Measurements from ENCODE around the gene SASH1. TPM values are rescaled to one million over a fixed set of nuclear protein-coding genes. Genes with fewer than 3 reads are reported as not detected.

SASH1 gene
- total RNA-seq, 1 experiment from 2014 or later: 11.7 TPM

- TF ChIP-seq MAX (IDR thresholded peaks at IDR 0.05) (no peak), POLR2AphosphoS5 (IDR thresholded peaks at IDR 0.05; ENCODE audit: low read depth, low read length) (no peak), EZH2 (IDR thresholded peaks at IDR 0.05) (no peak), REST (IDR thresholded peaks at IDR 0.05; ENCODE audit: low read depth) (no peak), ZNF274 (IDR thresholded peaks at IDR 0.05; ENCODE audit: low read depth, low read length) (no peak), SIN3A (IDR thresholded peaks at IDR 0.05; ENCODE audit: low read depth) (no peak), ELF1 (IDR thresholded peaks at IDR 0.05; ENCODE audit: borderline replicate concordance, low read depth) (no peak), EGR1 (IDR thresholded peaks at IDR 0.05; ENCODE audit: low read depth) (no peak), ZFX (IDR thresholded peaks at IDR 0.05) (no peak), TCF7L2 (IDR thresholded peaks at IDR 0.05; ENCODE audit: borderline replicate concordance, extremely low read depth, insufficient read depth, insufficient read length) (no peak), EZH2phosphoT487 (IDR thresholded peaks at IDR 0.05; ENCODE audit: borderline replicate concordance) (no peak), CTCF (IDR thresholded peaks at IDR 0.05 in 2 of 3, conservative IDR thresholded peaks at IDR 0.05 in 1 of 3; ENCODE audit: borderline replicate concordance in 1 of 3, insufficient read depth in 1 of 3, low read depth in 2 of 3, low read length in 2 of 3) (no peak), YY1 (IDR thresholded peaks at IDR 0.05; ENCODE audit: extremely low read depth, insufficient replicate concordance, low read depth, low read length) (no peak), FOSL1 (IDR thresholded peaks at IDR 0.05; ENCODE audit: low read depth) (no peak), POLR2A (IDR thresholded peaks at IDR 0.05; ENCODE audit: borderline replicate concordance, extremely low read depth, insufficient read depth, insufficient read length) (no peak), CBX3 (IDR thresholded peaks at IDR 0.05; ENCODE audit: low read depth) (no peak), JUND (IDR thresholded peaks at IDR 0.05) (no peak), SP1 (IDR thresholded peaks at IDR 0.05; ENCODE audit: low read depth) (no peak)
- TF ChIP-seq, protein P1, sequence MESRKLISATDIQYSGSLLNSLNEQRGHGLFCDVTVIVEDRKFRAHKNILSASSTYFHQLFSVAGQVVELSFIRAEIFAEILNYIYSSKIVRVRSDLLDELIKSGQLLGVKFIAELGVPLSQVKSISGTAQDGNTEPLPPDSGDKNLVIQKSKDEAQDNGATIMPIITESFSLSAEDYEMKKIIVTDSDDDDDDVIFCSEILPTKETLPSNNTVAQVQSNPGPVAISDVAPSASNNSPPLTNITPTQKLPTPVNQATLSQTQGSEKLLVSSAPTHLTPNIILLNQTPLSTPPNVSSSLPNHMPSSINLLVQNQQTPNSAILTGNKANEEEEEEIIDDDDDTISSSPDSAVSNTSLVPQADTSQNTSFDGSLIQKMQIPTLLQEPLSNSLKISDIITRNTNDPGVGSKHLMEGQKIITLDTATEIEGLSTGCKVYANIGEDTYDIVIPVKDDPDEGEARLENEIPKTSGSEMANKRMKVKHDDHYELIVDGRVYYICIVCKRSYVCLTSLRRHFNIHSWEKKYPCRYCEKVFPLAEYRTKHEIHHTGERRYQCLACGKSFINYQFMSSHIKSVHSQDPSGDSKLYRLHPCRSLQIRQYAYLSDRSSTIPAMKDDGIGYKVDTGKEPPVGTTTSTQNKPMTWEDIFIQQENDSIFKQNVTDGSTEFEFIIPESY (IDR thresholded peaks at IDR 0.05; ENCODE audit: extremely low read depth, insufficient replicate concordance, low read length): no peak
- TF ChIP-seq, protein P2, sequence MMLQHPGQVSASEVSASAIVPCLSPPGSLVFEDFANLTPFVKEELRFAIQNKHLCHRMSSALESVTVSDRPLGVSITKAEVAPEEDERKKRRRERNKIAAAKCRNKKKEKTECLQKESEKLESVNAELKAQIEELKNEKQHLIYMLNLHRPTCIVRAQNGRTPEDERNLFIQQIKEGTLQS (IDR thresholded peaks at IDR 0.05): no peak
- ChIA-PET CTCF (no interaction called here), POLR2A (no interaction called here), RAD21 (ENCODE audit: low non-redundant PET in 1 of 2, low total read pairs in 2 of 2, uncharacterized antibody in 2 of 2, unreplicated experiment in 2 of 2) (no interaction called here)
- Histone ChIP-seq H3K27me3 (ENCODE audit: insufficient read depth, low read length) (no peaks in the 10 kb centered on the region), H2AFZ (ENCODE audit: low read depth, low read length, poor library complexity, severe bottlenecking) (no peak overlapping the region), H3K79me2 (ENCODE audit: insufficient read depth, low read length) (no peaks in the 10 kb centered on the region), H3K4me1 (ENCODE audit: control insufficient read depth in 1 of 2, insufficient read depth in 2 of 2, low read length in 2 of 2) (peaks cover 0 to 5% of the 10 kb centered on the region in 2 experiments; a peak in 1 of 4 replicates), H3K36me3 (ENCODE audit: control insufficient read depth in 1 of 2, insufficient read depth in 2 of 2, low read length in 2 of 2) (no peaks in the 10 kb centered on the region), H3K9ac (ENCODE audit: low read length) (no peak overlapping the region), H3K27ac (ENCODE audit: low read depth, low read length) (no peak overlapping the region), H4K20me1 (ENCODE audit: insufficient read depth) (no peaks in the 10 kb centered on the region), H3K9me2 (ENCODE audit: insufficient read depth) (no peaks in the 10 kb centered on the region), H3K9me3 (ENCODE audit: control insufficient read depth in 1 of 2, insufficient read depth in 1 of 2, low read depth in 1 of 2, low read length in 2 of 2) (no peaks in the 10 kb centered on the region), H3K4me3 (replicated peaks in 1 of 2; ENCODE audit: low read depth in 1 of 2, low read length in 2 of 2) (no peak overlapping the region), H3K4me2 (ENCODE audit: low read length) (no peak overlapping the region)
- ATAC-seq: no peak
- intact Hi-C loops (cut with micrococcal nuclease): no loop called here
- DNase-seq (ENCODE audit: low read depth, low spot score): no peak
- no TSS peak for BruUV-seq (replicated peaks)
Measured at GRCh38 chr6:148365041-148365440, 22.4 kb downstream of the SASH1 start.
